GM15510 (cell line): Measurements from ENCODE around the gene ZNF236.

Experiments used
- POLR2A ChIP-seq: IDR thresholded peaks from 3 replicates; pipeline ENCODE4 v1.6.1; 2011; ENCODE audit warnings: borderline replicate concordance; ENCODE audit not compliant: insufficient read length; ENCODE audit errors: extremely low read depth

Gene ZNF236

DNA sequence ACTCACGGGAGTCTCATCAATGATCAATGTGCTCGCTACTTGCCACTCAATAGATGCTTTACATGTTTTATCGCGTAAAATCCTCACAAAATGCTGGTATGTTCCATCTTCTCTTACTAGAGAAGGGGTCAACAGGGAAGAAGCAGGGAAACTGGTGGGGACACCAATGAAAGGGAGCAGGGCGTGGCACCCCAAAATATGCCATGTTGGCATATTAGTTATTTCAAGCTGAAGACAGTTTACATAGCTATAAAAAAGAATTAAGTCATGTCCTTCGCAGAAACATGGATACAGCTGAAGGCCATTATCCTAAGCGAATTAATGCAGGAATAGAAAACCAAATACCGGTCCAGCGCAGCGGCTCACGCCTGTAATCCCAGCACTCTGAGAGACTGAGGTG lies 8.1 kb upstream of the ZNF236 start:
- no peak for TF ChIP-seq POLR2A

DNA sequence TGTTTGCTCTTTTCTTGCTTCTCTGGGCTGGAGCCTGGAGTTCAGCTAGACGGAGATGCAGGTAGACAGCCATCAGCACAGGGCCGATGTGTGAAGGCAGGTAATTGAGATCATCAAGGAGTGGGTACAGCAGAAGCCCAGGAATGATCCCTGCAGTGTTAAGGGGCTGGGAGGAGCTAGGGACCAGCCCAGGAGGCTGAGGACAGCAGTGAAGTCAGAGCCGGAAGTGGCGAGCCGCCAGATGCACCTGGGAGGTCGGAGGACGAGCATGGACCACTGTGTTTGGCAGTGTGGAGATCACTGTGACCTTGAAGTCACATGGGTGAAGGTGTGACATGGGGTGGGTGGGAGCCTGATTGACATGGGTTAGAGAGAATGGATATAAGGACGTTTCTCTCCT lies 6.2 kb upstream of the ZNF236 start:
- no peak for TF ChIP-seq POLR2A

DNA sequence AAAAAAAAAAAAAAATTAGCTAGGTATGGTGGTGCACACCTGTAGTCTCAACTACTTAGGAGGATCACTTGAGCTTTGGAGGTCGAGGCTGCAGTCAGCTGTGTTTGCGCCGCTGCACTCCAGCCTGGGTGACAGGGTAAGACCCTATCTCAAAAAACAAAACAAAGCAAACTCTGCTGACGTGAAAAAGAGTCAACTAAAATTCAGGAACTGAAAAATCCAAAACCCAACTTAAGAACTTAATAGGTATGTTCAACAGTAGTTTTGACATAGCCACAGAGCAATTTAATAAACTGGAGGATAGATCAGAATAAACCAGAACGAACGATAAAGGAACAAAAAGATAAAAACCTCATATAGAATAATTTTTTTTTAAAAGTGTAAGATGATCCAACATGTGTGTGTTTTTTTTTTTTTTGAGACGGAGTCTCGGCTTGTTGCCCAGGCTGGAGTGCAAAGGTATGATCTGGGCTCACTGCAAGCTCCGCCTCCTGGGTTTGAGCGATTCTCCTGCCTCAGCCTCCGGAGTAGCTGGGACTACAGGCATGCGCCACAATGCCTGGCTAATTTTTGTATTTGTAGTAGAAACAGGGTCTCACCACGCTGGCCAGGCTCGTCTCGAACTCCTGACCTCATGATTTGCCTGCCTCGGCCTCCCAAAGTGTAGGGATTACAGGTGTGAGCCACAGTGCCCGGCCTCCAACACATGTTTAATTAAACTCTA lies 4.3 kb upstream of the ZNF236 start:
- TF ChIP-seq POLR2A = no peak

- no peak for TF ChIP-seq POLR2A
Observed at GRCh38 chr18:76819411-76820136, 2.8 kb upstream of the ZNF236 start.

DNA sequence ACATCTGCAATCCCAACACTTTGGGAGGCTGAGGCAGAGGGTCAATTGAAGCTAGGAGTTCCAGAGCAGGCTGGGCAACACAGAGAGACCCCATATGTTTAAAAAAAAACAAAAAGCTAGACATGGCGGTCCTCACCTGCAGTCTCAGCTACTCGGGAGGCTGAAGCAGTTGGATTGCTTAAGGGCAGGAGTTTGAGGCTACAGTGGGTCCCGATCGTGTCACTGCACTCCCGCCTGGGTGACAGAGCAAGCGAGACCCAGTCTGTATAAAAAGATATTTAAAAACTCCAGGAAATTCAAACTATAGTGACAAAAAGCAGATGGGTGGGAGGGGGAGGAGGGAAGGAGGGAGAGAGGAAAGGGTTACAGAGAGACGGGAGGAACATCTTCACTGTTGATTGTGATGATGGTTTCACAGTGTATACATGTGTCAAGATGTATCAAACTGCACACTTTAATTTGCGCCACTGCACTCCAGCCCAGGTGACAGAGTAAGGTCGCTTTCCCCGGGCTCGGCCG lies 942 bp upstream of the ZNF236 start:
- no peak for TF ChIP-seq POLR2A

- peak; percentile 63 for TF ChIP-seq POLR2A
Observed at GRCh38 chr18:76821875-76822505, 367 bp upstream of the ZNF236 start.

- no peak for TF ChIP-seq POLR2A
Observed at GRCh38 chr18:76823161-76823538, 793 bp downstream of the ZNF236 start.

DNA sequence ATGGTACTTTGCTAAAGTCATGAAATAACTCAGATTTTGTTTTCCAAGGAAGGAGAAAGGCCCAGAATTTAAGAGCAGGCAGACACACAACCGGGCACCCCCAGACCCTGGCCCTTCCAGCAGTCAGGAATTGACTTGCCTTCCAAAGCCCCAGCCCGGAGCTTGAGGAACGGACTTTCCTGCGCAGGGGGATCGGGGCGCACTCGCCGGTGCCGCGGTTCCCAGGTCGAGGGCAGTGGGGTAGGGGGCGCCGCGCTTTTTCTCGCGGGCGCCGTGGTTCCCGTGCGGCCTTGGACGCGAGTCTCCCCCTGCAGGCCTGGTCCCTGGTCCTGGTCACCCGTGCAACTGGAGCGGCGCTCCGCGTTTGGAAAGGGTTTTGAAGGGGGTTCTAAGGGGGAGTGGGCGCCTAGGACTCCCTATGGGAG lies 1.2 kb downstream of the ZNF236 start:
- peak; percentile 31 for TF ChIP-seq POLR2A

DNA sequence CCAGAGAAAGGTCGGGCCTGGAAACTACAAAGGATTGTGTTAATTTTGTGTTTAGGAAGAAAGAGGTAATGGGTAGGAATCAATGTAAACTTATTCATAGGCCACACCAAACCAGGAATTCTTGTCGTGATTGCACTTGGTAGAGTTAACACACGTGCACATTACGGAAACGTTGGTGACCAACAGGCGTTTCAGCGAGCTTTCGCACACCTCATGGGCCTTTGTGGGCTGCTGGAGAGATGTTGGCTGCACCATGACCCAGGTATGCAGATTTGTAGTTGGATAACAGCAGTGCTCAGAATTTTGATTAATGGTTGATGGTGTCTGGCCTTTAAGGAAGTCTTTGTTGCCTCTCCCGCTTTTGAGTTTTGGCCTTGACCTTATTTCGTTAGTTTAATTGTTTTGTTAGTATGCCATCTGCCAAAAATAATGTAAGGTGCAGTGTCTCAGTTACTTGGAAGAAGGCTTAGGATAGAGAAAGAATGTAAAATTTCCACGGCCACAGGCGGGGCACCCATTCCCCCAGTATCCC lies 1.9 kb downstream of the ZNF236 start:
- TF ChIP-seq POLR2A = no peak

DNA sequence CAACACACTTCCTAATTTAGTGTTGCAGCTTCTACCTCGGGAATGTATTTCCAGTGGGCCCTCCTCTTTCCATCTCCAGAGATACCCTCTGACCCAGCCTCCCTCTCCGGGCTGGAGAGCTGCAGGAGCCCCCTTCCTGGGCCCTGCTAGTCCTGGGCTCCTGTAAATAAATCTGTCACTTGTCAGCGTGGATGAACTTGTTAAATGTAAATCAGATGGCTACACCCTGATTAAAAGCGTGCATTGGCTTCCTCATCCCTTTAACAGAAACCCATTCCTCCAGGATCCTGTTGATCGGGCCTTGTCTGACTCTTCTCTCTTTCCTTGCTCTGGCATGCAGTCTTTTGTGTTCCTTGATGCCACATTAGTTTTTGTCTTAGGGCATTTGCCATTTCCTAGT lies 2.4 kb downstream of the ZNF236 start:
- TF ChIP-seq POLR2A = no peak

GRCh38 chr18:76827205-76828200 lies 5.1 kb downstream of the ZNF236 start:
- TF ChIP-seq POLR2A = no peak

GRCh38 chr18:76834379-76834778 lies 12.0 kb downstream of the ZNF236 start:
- TF ChIP-seq POLR2A = no peak

DNA sequence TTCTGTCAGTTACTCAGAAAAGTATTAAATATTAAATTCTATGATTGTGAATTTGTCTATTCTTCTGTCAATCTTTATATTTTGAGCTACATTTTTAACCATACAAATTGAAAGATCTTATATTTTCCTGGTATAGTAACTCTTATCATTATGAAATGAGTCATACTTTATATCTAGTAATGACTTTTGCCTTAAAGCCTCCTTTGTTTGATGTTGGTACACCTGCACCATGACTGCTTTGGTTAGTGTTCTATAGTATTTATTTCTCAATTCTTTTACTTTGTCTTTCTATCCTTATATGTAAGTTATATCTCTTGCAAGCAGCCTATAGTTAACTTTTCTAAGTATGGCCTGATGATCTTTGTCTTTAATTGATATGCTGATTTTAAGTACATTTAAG lies 13.0 kb downstream of the ZNF236 start:
- TF ChIP-seq POLR2A = no peak

DNA sequence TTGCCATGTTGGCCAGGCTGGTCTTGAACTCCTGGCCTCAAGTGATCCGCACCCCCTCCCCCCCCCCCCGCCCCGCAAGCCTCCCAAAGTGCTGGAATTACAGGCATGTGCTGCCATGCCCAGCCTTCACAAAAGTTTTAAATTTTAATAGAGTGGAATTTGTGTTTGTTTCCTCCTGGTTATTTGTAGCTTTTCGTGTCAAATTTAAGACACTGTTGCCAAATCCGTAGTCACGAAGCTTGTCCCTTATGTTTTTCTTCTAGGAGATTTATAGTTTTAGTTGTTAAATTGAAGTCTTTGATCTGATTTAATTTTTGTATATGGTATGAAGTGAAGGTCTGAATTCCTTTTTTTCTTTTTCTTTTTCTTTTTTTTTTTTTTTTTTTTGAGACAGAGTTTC lies 14.7 kb downstream of the ZNF236 start:
- no peak for TF ChIP-seq POLR2A

DNA sequence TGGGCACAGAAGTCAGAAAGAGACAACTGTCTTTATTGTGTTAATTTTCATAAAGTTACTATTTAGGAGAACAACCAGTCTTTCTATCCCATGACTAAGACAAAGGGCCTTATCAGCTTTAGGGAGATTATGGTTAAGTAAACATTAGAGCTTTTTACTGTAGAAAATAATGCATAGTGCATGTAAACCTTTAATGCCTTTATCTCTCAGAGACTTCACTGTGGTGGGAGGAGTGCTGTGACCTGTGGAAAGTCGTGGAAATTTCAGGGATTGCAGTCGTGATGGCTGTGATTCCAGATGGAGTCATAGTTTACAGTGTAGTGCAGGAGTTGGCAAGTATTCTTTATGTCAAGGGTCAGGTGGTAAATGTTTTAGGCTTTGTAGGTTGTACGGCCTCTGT lies 15.8 kb downstream of the ZNF236 start:
- TF ChIP-seq POLR2A = no peak
